Adrenal gland (tissue), 5 donors: ENCODE results near the gene UPK1A.

Experiments
- POLR2A ChIP-seq, 2 donors: fragments of 450-650 bp; IDR thresholded peaks; one replicate each; pipeline ENCODE4 v1.6.1; 2017; ENCODE audit warnings: antibody characterized with exemption in 2 of 2, mild to moderate bottlenecking in 2 of 2, moderate library complexity in 1 of 2
- TF ChIP-seq, protein P1 (sequence below), 6 experiments: fragments of 450-650 bp in 4 of 6; fragments of 200-600 bp in 2 of 6; sonication (generic) in 1 of 6; IDR thresholded peaks; 1 replicate in 5 of 6; 2 replicates in 1 of 6; pipeline versions ENCODE4 v1.5.1 to v1.8.0; 2016 to 2021; ENCODE audit warnings: antibody characterized with exemption in 6 of 6, mild to moderate bottlenecking in 2 of 6, moderate library complexity in 1 of 6
- donor health status: DM: no; HTN: no; CAD: no.

DNA sequence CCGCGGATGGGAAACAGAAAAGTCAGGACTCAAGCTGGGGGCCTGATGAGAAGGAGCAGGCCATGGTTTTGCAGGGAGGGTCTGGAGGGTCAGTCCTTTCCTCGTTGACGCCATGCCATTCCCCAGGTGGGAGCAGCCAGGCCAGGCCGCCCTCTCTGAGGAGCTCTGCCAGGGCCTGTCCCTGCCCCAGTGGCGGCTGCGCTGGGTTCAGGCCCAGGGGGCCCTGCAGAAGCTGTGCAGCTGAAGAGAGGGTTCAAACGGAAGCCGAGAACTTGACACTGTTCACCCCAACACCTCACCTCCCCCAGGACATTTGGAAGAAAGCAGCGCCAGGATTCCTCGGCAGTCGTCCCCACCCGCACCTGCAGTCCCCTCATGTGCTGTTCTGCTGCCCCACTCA is 43.6 kb upstream of the UPK1A start:
- TF ChIP-seq, protein P1, sequence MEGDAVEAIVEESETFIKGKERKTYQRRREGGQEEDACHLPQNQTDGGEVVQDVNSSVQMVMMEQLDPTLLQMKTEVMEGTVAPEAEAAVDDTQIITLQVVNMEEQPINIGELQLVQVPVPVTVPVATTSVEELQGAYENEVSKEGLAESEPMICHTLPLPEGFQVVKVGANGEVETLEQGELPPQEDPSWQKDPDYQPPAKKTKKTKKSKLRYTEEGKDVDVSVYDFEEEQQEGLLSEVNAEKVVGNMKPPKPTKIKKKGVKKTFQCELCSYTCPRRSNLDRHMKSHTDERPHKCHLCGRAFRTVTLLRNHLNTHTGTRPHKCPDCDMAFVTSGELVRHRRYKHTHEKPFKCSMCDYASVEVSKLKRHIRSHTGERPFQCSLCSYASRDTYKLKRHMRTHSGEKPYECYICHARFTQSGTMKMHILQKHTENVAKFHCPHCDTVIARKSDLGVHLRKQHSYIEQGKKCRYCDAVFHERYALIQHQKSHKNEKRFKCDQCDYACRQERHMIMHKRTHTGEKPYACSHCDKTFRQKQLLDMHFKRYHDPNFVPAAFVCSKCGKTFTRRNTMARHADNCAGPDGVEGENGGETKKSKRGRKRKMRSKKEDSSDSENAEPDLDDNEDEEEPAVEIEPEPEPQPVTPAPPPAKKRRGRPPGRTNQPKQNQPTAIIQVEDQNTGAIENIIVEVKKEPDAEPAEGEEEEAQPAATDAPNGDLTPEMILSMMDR (IDR thresholded peaks at IDR 0.05) = no peak
- no peak for TF ChIP-seq POLR2A (IDR thresholded peaks at IDR 0.05)
